HG03039 (cell line): ENCODE measurements around the gene NFIA.

ENCODE experiments used
- ATAC-seq: cut with Tn5 transposase; IDR thresholded peaks from one replicate; pipeline ENCODE4 v1.9.1; 2021; ENCODE audit warnings: mild to moderate bottlenecking, moderate library complexity; ENCODE audit not compliant: unreplicated experiment

NFIA gene

GRCh38 chr1:61083013-61083806, 849 bp downstream of the NFIA start:
- ATAC-seq: no peak

- ATAC-seq: no peak
Measured at GRCh38 chr1:61083807-61084440, 1.6 kb downstream of the NFIA start.

- no peak for ATAC-seq
Measured at GRCh38 chr1:61084491-61085031, 2.2 kb downstream of the NFIA start.

- ATAC-seq: no peak
Measured at GRCh38 chr1:61085206-61085982, 3.0 kb downstream of the NFIA start.

- ATAC-seq: no peak
Measured at GRCh38 chr1:61085983-61086644, 3.8 kb downstream of the NFIA start.

- ATAC-seq: no peak
Measured at GRCh38 chr1:61087571-61087970, 5.2 kb downstream of the NFIA start.

- no peak for ATAC-seq
Measured at GRCh38 chr1:61088163-61088974, 6.0 kb downstream of the NFIA start.

GRCh38 chr1:61089338-61089737, 7.0 kb downstream of the NFIA start:
- no peak for ATAC-seq

GRCh38 chr1:61089741-61090140, 7.4 kb downstream of the NFIA start:
- no peak for ATAC-seq

- ATAC-seq: no peak
Measured at GRCh38 chr1:61090546-61091202, 8.3 kb downstream of the NFIA start.

- no peak for ATAC-seq
Measured at GRCh38 chr1:61091455-61091854, 9.1 kb downstream of the NFIA start.

GRCh38 chr1:61092642-61093041, 10.3 kb downstream of the NFIA start:
- ATAC-seq: no peak

GRCh38 chr1:61093525-61094137, 11.3 kb downstream of the NFIA start:
- ATAC-seq: no peak

- ATAC-seq: no peak
Measured at GRCh38 chr1:61094677-61095469, 12.5 kb downstream of the NFIA start.

GRCh38 chr1:61095470-61095812, 13.1 kb downstream of the NFIA start:
- ATAC-seq: no peak

GRCh38 chr1:61097317-61097716, 15.0 kb downstream of the NFIA start:
- ATAC-seq: no peak

- ATAC-seq: no peak
Measured at GRCh38 chr1:61097722-61098121, 15.4 kb downstream of the NFIA start.

- no peak for ATAC-seq
Measured at GRCh38 chr1:61098333-61098732, 16.0 kb downstream of the NFIA start.
